Dedifferentiated amniotic fluid mesenchymal stem cell (primary cell): Measurements from ENCODE around the gene SYNE2.
"Not testable (repeated sequence)": the region's sequence is repeated elsewhere in the genome, so short reads cannot be mapped to it uniquely, and the experiment has no call there.

ENCODE experiments used
- DNase-seq: peaks from one replicate; pipeline ENCODE4 v3.0.0-alpha.2; 2016; ENCODE audit errors: extremely low spot score

SYNE2 gene, protein sequence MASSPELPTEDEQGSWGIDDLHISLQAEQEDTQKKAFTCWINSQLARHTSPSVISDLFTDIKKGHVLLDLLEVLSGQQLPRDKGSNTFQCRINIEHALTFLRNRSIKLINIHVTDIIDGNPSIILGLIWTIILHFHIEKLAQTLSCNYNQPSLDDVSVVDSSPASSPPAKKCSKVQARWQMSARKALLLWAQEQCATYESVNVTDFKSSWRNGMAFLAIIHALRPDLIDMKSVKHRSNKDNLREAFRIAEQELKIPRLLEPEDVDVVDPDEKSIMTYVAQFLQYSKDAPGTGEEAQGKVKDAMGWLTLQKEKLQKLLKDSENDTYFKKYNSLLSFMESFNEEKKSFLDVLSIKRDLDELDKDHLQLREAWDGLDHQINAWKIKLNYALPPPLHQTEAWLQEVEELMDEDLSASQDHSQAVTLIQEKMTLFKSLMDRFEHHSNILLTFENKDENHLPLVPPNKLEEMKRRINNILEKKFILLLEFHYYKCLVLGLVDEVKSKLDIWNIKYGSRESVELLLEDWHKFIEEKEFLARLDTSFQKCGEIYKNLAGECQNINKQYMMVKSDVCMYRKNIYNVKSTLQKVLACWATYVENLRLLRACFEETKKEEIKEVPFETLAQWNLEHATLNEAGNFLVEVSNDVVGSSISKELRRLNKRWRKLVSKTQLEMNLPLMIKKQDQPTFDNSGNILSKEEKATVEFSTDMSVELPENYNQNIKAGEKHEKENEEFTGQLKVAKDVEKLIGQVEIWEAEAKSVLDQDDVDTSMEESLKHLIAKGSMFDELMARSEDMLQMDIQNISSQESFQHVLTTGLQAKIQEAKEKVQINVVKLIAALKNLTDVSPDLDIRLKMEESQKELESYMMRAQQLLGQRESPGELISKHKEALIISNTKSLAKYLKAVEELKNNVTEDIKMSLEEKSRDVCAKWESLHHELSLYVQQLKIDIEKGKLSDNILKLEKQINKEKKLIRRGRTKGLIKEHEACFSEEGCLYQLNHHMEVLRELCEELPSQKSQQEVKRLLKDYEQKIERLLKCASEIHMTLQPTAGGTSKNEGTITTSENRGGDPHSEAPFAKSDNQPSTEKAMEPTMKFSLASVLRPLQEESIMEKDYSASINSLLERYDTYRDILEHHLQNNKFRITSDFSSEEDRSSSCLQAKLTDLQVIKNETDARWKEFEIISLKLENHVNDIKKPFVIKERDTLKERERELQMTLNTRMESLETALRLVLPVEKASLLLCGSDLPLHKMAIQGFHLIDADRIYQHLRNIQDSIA (N-terminal part only)

DNA sequence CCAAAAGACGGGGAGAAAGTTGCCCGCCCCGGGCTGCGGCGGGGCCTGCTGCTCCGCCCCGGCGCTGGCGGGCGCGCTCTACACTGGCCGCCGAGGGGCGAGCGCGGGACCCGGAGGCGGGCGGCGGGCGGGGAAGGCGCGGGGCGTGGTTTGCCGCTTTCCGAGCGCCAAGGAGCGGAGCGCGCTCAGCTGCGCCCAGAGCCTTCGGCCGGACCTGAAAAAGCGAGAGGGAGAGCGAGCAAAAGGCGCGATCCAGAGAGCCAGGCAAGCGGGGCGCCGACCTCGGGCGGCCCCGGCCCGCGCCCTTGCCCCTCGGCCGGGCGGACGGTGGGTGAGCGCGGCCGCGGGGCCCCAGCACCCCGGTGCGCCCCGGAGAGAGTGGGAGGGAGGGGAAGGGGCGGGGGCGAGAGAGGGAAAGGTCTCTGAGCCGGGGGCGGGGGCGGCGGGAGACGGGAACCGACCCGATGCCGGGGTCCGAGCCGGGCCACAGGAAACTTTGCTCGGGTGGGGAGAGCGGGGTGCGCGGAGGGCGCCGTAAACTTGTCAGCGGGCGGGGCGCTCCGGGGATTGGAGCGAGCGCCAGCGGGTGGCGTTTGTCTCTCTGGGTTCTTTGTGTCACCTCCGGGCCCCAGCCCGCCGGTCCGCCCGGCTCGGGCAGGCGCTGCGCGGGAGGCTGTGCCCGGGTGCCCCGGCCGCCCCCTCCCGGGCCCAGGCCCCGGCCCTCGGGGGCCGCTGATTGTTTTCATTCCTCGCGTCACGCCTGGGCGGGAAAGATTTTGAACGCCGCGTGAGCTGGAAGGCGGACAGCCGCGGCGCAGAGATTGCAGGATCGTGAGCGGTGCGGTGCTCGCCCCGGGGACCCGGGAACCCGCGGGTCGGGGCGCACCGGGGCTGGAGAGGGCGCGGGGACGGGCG is at the start of gene SYNE2:
SYNE2 (plus strand) TSS at position 188 of the 915 bp plus-strand sequence. CDS start 56,145 bp downstream, outside the sequence.
- DNase-seq: peak; percentile 43

GRCh38 chr14:63803221-63803791 is 49.5 kb upstream of the SYNE2 start:
- DNase-seq: not testable (repeated sequence)

DNA sequence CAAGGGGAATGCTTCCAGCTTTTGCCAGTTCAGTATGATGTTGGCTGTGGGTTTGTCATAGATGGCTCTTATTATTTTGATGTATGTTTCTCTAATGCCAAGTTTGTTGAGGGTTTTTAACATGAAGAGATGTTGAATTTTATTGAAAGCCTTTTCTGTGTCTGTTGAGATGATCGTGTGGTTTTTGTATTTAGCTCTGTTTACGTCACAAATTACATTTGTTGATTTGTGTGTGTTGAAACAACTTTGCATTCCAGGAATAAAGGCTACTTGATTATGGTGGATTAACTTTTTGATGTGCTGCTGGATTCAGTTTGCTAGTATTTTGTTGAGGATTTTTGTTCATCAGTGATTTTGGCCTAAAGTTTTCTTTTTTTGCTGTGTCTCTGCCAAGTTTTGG is 46.7 kb upstream of the SYNE2 start:
- not testable (repeated sequence) for DNase-seq

GRCh38 chr14:63811692-63812091 is 41.1 kb upstream of the SYNE2 start:
- DNase-seq: not testable (repeated sequence)

- no peak for DNase-seq
Observed at GRCh38 chr14:63833728-63834127, 19.1 kb upstream of the SYNE2 start.

- no peak for DNase-seq
Observed at GRCh38 chr14:63840981-63841380, 11.8 kb upstream of the SYNE2 start.

DNA sequence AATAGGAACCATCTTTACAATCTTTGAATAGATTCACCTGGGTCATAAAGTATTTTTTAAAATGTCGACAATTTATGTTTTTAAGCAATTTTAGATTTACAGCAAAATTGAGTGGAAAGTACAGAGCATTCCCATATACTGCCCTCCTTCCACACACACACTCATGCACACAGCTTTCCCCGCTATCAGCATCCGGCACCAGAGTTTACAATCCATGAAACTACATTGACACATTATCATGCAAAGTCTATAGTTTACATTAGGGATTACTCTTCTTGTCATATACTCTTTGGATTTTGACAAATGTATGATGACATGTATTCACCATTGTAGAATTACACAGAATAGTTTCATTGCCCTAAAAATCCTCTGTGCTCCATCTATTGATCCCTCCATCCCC is 9.0 kb upstream of the SYNE2 start:
- no peak for DNase-seq

- no peak for DNase-seq
Observed at GRCh38 chr14:63848890-63849289, 3.9 kb upstream of the SYNE2 start.

DNA sequence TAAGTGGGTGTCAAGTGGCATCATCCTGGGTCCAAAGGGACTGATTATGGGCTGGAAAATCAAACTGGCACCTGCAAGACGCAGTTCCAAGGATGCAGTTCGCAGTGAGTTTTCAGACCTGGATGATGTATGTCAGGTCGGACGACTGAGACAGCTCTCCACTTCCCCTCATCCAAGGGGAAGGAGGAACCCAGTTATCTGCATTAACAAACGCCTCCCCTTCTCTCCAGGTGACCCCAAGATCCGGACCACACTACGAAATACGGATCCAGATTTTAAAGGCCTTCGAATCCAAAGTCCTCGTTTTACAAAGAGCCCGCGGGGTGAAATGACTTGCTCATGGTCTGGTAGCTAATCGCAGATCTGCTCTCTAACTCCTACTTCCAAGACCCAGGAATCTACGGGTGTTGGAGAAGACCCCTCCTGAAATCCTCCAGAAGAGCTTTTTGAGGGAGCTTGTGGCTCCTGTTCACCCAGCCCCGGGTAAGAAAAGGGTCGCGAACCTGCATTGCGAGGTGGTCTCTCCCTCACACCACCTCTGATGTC is 460 bp upstream of the SYNE2 start:
- DNase-seq: no peak

DNA sequence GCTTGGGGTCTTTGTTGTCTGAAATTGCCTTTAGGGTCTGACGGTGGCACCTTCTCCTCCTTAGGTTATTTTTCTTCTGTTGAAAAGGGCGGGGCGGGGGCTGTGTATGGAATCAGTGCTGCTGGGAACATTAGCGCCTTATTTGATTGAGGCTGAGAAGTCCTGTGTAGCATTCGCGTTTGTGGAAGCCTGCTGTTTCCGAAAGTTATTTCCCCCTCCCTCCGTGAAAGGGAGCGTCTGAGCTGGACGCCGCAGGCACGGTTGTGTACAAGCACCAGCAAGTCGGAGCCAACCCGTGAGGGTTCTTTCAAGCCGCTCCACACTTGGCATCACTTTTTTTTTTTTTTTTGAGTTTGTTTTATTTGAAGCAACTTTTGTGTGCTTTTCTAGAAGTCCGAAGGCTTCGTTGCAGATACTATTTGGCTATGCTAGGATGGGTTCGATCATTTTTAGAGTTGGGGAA is 1.1 kb downstream of the SYNE2 start:
- DNase-seq: peak; percentile 38

- DNase-seq: no peak
Observed at GRCh38 chr14:63854330-63854729, 1.5 kb downstream of the SYNE2 start.

DNA sequence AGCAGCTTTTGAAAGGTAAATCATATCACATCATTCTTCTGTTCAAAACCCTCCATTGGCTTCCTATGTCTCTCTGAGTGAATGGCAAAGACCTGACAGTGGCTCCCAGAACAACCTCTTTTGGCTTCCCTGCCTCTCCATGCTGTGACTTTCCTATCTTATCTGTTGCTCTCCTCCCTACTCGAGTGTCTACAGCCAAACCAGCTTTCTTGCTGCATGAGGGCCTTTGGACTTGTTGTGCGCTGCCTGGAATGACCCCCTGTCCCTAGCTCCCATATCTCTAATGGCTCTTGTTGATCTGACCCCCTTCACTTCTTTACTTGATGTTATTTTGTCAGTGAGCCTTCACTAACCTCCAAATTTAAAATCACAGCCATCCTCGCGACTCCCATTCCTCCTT is 2.5 kb downstream of the SYNE2 start:
- DNase-seq: no peak

GRCh38 chr14:63857466-63858030 is 4.7 kb downstream of the SYNE2 start:
- DNase-seq: no peak

GRCh38 chr14:63860146-63860545 is 7.3 kb downstream of the SYNE2 start:
- no peak for DNase-seq

DNA sequence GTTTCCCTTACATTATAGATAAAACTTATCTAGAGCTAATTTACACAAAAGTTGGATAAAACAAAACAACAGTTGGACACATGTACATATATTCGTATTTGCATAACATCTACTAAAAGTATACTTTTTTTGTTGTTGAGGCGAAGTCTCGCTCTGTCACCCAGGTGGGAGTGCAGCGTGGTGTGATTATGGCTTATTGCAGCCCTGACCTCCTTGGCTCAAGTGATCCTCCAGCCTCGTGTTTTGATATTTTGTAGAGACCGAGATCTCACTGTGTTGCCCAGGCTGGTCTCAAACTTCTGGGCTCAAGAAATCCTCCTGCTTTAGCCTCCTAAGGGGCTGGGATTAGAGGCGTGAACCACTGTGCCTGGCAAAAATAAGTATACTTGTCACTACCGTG is 9.4 kb downstream of the SYNE2 start:
- DNase-seq: no peak

DNA sequence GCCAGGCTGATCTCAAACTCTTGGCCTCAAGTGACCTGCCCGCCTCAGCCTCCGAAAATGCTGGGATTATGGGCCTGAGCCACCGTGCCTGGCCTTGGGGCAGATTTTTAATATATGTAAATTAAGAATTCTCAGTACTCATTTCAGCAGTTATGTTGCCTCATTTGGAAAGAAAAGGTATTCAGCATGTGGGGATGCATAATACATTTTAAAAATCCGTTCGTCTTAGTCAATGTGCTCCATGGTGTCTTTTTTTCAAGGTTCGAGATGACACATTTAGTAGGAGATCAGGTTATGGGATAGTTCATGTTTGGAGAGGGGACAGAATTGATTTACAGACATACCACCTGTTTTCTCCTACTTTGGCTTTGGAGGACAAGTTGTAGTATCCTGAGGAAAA is 10.2 kb downstream of the SYNE2 start:
- DNase-seq: no peak

DNA sequence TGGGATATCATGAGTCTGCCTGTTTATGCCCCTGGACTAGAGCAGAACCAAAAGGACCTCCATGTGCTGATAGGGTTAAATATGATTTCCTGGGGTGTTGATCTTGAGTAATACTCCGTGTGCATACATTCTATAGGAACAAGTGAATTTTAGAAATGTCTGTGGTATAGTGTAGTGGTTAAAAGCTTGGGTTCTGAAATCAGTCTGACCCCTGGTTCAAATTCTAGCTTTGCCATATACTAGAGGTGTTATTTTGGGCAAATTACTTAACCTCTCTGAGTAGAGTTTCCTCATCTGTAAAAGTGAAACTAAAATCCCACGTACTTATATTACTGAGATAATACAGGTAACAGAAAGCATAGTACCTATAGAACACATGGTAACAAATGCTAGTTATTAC is 12.0 kb downstream of the SYNE2 start:
- not testable (repeated sequence) for DNase-seq

DNA sequence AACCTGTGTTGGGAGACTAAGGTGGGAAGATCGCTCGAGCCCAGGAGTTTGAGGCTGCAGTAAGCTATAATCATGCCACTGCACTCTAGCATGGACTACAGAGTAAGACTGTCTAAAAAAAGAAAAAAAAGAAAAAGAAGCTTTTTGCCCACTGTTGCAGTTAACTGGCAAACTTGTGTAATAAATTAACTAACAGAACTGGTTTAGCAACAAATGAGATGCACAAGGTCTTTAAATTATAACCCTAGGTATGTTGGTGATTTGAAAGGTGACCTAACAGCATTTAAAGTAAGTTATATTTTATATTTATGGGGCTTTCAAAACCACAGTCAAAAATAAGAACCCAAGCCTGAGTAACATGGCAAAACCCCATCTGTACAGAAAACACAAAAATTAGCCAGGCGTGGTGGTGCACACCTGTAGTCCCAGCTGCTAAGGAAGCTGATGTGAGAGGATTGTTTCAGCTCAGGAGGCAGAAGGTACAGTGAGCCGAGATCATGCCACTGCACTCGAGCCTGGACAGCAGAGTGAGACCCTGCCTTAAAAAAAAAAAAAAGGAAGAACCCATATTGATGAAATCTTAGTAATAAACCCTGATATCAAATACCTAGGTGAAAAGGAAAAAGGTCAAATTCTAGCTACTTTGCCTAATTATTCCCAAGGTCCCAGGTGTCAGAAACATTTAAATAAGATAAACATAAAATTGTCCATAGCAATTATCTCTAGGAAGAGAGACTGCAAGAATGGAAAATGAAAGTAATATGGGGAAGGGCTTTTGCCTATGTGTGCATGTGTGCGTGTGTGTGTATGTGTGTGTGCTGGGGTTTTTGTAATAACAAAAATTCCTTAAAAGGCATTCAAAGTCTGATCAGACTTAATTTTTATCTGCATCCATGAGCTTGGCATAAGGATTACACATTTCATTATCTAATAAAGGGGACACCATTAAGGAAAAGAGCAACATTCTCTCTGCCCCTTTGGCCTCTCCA is 15.4 kb downstream of the SYNE2 start:
- no peak for DNase-seq
